ENCODE data around the gene BUD23. TPM values are rescaled to one million over a fixed set of nuclear protein-coding genes. Genes with fewer than 3 reads are reported as not detected.

The BUD23 gene
- total and polyA plus RNA-seq, 7 donors, result 50.4 to 155 (median 96.2) TPM

DNA sequence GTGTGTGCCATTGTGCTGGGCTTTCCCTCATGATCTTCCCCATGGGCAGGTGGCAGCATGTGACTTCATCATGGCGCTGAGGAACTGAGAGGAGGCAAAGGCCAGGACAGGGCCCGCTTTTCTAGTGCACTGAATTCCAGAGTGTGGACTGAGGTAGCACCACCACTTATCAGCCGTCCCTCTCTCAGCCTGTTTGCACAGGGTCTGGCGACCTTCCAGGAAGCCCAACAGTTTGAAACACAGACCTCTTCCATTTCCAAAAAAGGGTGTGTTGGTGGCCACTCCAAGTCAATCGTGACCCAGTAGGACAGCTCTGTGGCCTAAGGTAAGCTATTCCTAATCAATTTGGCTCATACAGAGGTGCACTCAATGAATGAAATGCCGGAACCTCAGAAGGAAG lies 4.5 kb upstream of the BUD23 start:
- H3K4me3 ChIP-seq, result no peak overlapping the region
- 82 to 90% (median 87%) methylated on average over 6 of the region's 6 CpGs for WGBS, 3 donors
- peaks cover 0 to 15% of the 10 kb centered on the region in 2 donors for H3K36me3 ChIP-seq (ENCODE audit: insufficient read depth in 1 of 2, low read depth in 1 of 2)
- ATAC-seq, result no peak
- no peak overlapping the region for H3K27ac ChIP-seq
- H3K27me3 ChIP-seq (ENCODE audit: insufficient read depth in 3 of 3, low read length in 2 of 3), result no peaks in the 10 kb centered on the region
- intact Hi-C loops (cut with DNase I), result no loop called here
- H3K9me3 ChIP-seq, result no peaks in the 10 kb centered on the region
- DNase-seq, result peak in 1 of 2 donors; percentile 41
- peaks cover 25% of the 10 kb centered on the region for H3K4me1 ChIP-seq
- no peak for TF ChIP-seq CTCF (IDR thresholded peaks at IDR 0.05)

- Histone ChIP-seq H3K9me3 (no peaks in the 10 kb centered on the region), H3K36me3 (ENCODE audit: insufficient read depth in 1 of 2, low read depth in 1 of 2) (peaks cover 0 to 15% of the 10 kb centered on the region in 2 donors), H3K27ac (peak overlapping the region; percentile 36), H3K4me1 (peaks cover 25% of the 10 kb centered on the region), H3K27me3 (ENCODE audit: insufficient read depth in 3 of 3, low read length in 2 of 3) (no peaks in the 10 kb centered on the region), H3K4me3 (no peak overlapping the region)
- WGBS, 3 donors, result 83 to 91% (median 86%) methylated on average over 2 of the region's 2 CpGs
- peak in 1 of 2 donors; percentile 1 for DNase-seq
- ATAC-seq, result no peak
- intact Hi-C loops (cut with DNase I), result loop anchor here in 1 of 2 donors (5.0 kb wide), 1 partner anchor 38 kb away; the partner anchor contains the start of gene STX1A
- TF ChIP-seq CTCF (IDR thresholded peaks at IDR 0.05), result no peak
Observed at GRCh38 chr7:73679709-73680108, 3.7 kb upstream of the BUD23 start.

GRCh38 chr7:73680501-73680900 lies 2.9 kb upstream of the BUD23 start:
- Histone ChIP-seq H3K27ac (peak overlapping the region; percentile 36), H3K9me3 (no peaks in the 10 kb centered on the region), H3K27me3 (ENCODE audit: insufficient read depth in 3 of 3, low read length in 2 of 3) (no peaks in the 10 kb centered on the region), H3K4me3 (peak overlapping the region; percentile 94), H3K4me1 (peaks cover 25% of the 10 kb centered on the region), H3K36me3 (ENCODE audit: insufficient read depth in 1 of 2, low read depth in 1 of 2) (peaks cover 0 to 15% of the 10 kb centered on the region in 2 donors)
- no peak for ATAC-seq
- 55 to 77% (median 62%) methylated on average over 7 of the region's 7 CpGs for WGBS, 3 donors
- no peak for DNase-seq
- no peak for TF ChIP-seq CTCF (IDR thresholded peaks at IDR 0.05)
- intact Hi-C loops (cut with DNase I), result loop anchor here in 1 of 2 donors (5.0 kb wide), 1 partner anchor 37 kb away; the partner anchor contains the start of gene STX1A

GRCh38 chr7:73681031-73681430 lies 2.4 kb upstream of the BUD23 start:
- peaks cover 25% of the 10 kb centered on the region for H3K4me1 ChIP-seq
- DNase-seq, result no peak
- H3K27ac ChIP-seq, result peak overlapping the region; percentile 36
- H3K27me3 ChIP-seq (ENCODE audit: insufficient read depth in 3 of 3, low read length in 2 of 3), result no peaks in the 10 kb centered on the region
- WGBS, 3 donors, result 68 to 77% (median 70%) methylated on average over 8 of the region's 8 CpGs
- peak in 2 of 4 donors; percentile 23 to 39 for ATAC-seq
- intact Hi-C loops (cut with DNase I), result loop anchor here in 1 of 2 donors (5.0 kb wide), 1 partner anchor 36 kb away; the partner anchor contains the start of gene STX1A
- TF ChIP-seq CTCF (IDR thresholded peaks at IDR 0.05), result no peak
- peak overlapping the region; percentile 94 for H3K4me3 ChIP-seq
- peaks cover 0 to 18% of the 10 kb centered on the region in 2 donors for H3K36me3 ChIP-seq (ENCODE audit: insufficient read depth in 1 of 2, low read depth in 1 of 2)
- no peaks in the 10 kb centered on the region for H3K9me3 ChIP-seq

DNA sequence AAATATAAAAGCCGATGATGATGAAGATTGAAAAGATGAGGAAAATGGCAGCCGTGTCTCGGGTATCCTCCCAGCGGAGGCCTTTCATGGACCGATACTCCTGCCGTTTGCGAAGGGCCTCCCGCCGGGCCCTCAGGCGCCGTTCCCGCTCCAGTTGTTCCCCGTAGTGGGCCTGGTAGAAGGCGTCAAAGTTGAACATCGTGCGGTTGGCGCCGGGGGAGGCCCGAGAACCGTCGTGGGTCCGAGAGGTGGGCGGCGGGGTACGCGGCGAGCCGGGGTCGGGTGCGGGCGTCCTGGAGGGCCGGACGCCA lies 697 bp upstream of the BUD23 start:
- intact Hi-C loops (cut with DNase I), result loop anchor here in 1 of 2 donors (5.0 kb wide), 1 partner anchor 35 kb away; the partner anchor contains the start of gene STX1A
- Histone ChIP-seq H3K4me1 (peaks cover 25% of the 10 kb centered on the region), H3K9me3 (no peaks in the 10 kb centered on the region), H3K27me3 (ENCODE audit: insufficient read depth in 3 of 3, low read length in 2 of 3) (no peaks in the 10 kb centered on the region), H3K27ac (peak overlapping the region; percentile 94), H3K36me3 (ENCODE audit: insufficient read depth in 1 of 2, low read depth in 1 of 2) (peaks cover 7 to 33% of the 10 kb centered on the region in 2 donors), H3K4me3 (peak overlapping the region; percentile 94)
- no peak for TF ChIP-seq CTCF (IDR thresholded peaks at IDR 0.05)
- 0 to 1% (median 1%) methylated on average over 33 of the region's 33 CpGs for WGBS, 3 donors
- peak in 2 of 4 donors; percentile 8 to 14 for ATAC-seq
- no peak for DNase-seq
